Keratinocyte (primary cell): ENCODE data around the gene TMEM87B.

Source experiments
- CTCF ChIP-seq, 3 experiments: IDR thresholded peaks in 1 of 3; conservative IDR thresholded peaks in 1 of 3; optimal IDR thresholded peaks in 1 of 3; 2 replicates in 2 of 3; 3 replicates in 1 of 3; pipeline versions ENCODE3 to v1.5.1; 2011; ENCODE audit warnings: low read length in 3 of 3, mild to moderate bottlenecking in 3 of 3, moderate library complexity in 2 of 3, control low read depth in 1 of 3, inconsistent platforms in 1 of 3; ENCODE audit not compliant: insufficient read depth in 2 of 3; ENCODE audit errors: extremely low read depth in 1 of 3
- EZH2 ChIP-seq: IDR thresholded peaks from one replicate; pipeline ENCODE4 v1.6.1; 2012; ENCODE audit warnings: inconsistent platforms, mild to moderate bottlenecking, low read length, moderate library complexity

- TF ChIP-seq CTCF (optimal IDR thresholded peaks at IDR 0.05 in 1 of 3, IDR thresholded peaks at IDR 0.05 in 1 of 3, conservative IDR thresholded peaks at IDR 0.05 in 1 of 3; ENCODE audit: extremely low read depth in 1 of 3, insufficient read depth in 2 of 3, low read length in 3 of 3) (no peak), EZH2 (no peak)
Measured at GRCh38 chr2:112032224-112032586, 22.9 kb upstream of the TMEM87B start.
